ENCODE measurements around the gene CENPH.

DNA sequence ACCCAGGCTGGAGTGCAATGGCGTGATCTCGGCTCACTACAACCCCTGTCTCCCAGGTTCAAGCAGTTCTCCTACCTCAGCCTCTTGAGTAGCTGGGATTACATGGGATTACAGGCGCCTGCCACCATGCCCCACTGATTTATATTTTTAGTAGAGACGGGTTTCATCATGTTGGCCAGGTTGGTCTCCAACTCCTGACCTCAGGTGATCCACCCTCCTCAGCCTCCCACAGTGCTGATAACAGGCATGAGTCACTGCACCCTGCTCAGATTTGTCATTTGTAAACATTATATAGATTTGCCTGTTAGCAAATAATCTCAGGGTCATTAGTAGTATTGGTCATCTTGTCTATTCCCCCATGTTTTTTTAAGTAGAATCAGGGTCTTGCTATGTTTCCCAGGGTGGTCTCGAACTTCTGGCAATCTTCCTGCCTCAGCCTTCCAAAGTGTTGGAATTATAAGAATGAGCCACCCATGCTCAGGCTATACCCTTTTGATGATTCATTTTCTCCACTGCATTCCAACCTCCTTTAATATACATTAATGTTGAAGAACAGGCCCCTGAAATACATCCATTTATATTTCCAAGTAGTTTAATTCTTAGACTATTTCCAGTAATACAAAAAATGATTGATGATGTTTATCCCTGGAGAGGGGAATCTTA is 17.3 kb downstream of the CENPH start:
- TF ChIP-seq, protein P1, sequence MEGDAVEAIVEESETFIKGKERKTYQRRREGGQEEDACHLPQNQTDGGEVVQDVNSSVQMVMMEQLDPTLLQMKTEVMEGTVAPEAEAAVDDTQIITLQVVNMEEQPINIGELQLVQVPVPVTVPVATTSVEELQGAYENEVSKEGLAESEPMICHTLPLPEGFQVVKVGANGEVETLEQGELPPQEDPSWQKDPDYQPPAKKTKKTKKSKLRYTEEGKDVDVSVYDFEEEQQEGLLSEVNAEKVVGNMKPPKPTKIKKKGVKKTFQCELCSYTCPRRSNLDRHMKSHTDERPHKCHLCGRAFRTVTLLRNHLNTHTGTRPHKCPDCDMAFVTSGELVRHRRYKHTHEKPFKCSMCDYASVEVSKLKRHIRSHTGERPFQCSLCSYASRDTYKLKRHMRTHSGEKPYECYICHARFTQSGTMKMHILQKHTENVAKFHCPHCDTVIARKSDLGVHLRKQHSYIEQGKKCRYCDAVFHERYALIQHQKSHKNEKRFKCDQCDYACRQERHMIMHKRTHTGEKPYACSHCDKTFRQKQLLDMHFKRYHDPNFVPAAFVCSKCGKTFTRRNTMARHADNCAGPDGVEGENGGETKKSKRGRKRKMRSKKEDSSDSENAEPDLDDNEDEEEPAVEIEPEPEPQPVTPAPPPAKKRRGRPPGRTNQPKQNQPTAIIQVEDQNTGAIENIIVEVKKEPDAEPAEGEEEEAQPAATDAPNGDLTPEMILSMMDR (IDR thresholded peaks at IDR 0.05) = no peak
- TF ChIP-seq POLR2A (IDR thresholded peaks at IDR 0.05) = no peak

Measured in thyroid gland (tissue), 4 donors.